ENCODE results near the gene ADRA2B. TPM values are rescaled to one million over a fixed set of nuclear protein-coding genes. Genes with fewer than 3 reads are reported as not detected.
"Not testable (repeated sequence)": the region's sequence is repeated elsewhere in the genome, so short reads cannot be mapped to it uniquely, and the experiment has no call there.

The ADRA2B gene
- total RNA-seq, 1 experiment from 2014 or later, result not detected

DNA sequence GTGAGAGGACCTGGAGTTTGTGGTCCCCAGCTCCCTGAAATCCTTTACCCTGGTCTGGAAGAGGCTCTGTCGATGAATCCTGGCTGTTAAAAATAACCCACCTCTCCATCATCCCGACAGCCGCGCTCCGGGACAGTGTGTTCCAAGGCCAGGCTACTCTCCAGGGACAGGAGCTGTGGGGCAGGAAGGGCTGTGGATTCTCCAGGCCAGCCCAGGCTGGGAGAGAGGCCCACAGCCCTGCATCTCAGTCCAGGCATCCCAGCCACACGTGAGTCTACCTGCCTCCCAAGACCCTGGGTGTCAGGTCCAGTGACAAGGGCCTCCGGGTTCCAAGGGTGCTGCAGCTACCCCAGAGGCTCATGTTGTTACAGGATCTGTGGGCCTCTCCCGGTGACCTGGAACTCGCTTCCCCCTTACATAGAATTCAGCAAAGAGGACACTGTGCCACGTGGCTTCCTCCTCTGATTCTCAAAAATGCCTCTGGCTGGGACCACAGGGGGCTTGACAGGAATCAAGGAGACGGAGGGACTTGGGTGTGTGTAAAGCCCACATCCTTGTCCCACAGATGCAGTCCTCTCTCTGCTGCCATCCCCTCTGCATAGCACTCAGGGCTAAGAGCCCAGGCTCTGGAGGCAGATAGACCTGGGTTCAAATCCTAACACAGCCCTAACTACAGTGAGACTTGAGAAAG lies 17.3 kb downstream of the ADRA2B start:
- DNase-seq (ENCODE audit: low read depth), result no peak
- in situ Hi-C loops (cut with HindIII; ENCODE audit: low pct_unique_long_range_greater_than_20kb, low sequenced_read_pairs), result no loop called here

DNA sequence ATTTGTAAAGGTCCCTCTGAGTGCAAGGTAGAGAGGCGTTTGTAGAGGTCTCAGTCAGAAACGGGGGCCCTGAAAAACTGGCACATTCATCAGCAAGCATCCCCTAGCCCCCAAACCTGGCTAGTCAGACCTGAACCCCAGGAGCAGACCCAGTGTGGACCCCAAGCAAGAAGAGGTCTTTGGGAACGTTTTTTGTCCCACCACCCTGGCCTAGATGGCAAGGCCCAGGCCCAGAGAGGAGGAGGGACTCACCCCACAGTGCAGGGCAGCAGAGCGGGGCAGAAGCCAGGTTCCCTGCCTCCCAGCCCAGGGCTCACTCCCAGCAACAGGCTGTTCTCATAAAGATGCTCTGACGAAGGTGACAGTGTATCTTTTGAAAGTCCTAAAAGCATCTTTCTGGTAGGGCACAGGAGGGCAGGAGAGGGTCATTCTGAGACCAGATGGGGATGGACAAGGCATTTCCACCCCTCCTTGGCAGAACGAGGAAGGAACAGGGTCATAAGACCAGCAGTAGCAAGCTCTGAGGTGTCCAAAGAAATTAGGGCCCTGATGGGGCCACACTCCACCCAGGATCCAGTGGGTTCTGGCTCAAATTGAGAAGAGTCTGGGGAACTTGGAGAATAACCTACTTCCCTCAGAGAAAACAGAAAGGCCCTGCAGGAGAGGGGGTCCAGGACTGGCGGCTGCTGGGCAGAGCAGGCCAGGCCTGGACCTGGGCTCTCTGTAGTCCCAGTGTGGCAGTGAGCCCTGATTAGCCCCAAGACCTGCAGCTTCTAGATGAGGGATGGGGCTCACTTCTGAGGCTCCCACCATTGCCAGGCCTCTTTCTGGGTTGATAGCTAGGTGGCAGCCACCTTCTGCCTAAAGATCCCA lies 18.2 kb downstream of the ADRA2B start:
- no peak for DNase-seq (ENCODE audit: low read depth)
- in situ Hi-C loops (cut with HindIII; ENCODE audit: low pct_unique_long_range_greater_than_20kb, low sequenced_read_pairs), result no loop called here

- no peak for DNase-seq (ENCODE audit: low read depth)
- in situ Hi-C loops (cut with HindIII; ENCODE audit: low pct_unique_long_range_greater_than_20kb, low sequenced_read_pairs), result no loop called here
These were observed 18.9 kb downstream of the ADRA2B start for GRCh38 chr2:96097441-96097840.

- in situ Hi-C loops (cut with HindIII; ENCODE audit: low pct_unique_long_range_greater_than_20kb, low sequenced_read_pairs), result no loop called here
- no peak for DNase-seq (ENCODE audit: low read depth)
These were observed 21.2 kb downstream of the ADRA2B start for GRCh38 chr2:96095116-96095636.

DNA sequence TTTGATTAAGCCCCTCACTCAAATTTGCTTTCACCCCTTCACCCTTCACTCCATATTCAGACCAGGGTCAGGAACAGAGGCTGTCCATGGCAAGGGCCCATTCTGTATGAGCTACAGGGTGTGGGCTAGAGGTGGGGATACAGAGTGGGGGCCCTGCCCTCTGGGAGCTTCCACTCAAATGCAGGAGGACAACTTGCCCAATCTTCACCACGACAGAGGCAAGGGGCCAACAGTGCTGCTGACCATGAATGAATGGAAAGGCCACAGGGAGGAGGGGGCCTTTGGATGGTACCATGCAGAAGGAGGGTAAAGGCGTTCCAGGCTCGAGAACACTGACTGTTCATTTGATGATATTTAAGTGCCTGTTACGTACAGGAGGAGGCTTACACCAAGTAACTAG lies 22.8 kb downstream of the ADRA2B start:
- no peak for DNase-seq (ENCODE audit: low read depth)
- in situ Hi-C loops (cut with HindIII; ENCODE audit: low pct_unique_long_range_greater_than_20kb, low sequenced_read_pairs), result no loop called here

DNA sequence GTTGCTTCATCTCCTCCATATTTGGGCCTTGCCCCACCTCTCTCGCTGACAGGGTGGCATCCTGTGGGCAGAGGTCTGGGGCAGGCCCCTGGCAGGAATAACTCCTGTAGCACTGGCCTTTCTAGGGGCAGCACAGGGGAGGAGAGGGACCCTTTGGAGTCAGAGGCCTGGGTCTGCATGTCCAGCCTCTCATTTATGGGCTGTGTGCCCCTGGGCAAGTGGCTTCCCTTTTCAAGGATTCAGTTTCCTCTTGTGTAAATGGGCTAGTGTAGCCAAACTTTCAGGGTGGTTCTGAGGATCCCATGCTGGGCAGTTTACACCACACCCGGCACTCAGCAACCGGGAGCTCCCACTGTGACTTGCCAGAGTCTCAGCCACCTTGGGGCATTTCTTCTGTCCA lies 23.4 kb downstream of the ADRA2B start:
- DNase-seq (ENCODE audit: low read depth), result no peak
- in situ Hi-C loops (cut with HindIII; ENCODE audit: low pct_unique_long_range_greater_than_20kb, low sequenced_read_pairs), result no loop called here

- DNase-seq (ENCODE audit: low read depth), result no peak
- in situ Hi-C loops (cut with HindIII; ENCODE audit: low pct_unique_long_range_greater_than_20kb, low sequenced_read_pairs), result no loop called here
These were observed 23.8 kb downstream of the ADRA2B start for GRCh38 chr2:96092573-96092877.

- in situ Hi-C loops (cut with HindIII; ENCODE audit: low pct_unique_long_range_greater_than_20kb, low sequenced_read_pairs), result no loop called here
- DNase-seq (ENCODE audit: low read depth), result no peak
These were observed 24.4 kb downstream of the ADRA2B start for GRCh38 chr2:96091711-96092572.

DNA sequence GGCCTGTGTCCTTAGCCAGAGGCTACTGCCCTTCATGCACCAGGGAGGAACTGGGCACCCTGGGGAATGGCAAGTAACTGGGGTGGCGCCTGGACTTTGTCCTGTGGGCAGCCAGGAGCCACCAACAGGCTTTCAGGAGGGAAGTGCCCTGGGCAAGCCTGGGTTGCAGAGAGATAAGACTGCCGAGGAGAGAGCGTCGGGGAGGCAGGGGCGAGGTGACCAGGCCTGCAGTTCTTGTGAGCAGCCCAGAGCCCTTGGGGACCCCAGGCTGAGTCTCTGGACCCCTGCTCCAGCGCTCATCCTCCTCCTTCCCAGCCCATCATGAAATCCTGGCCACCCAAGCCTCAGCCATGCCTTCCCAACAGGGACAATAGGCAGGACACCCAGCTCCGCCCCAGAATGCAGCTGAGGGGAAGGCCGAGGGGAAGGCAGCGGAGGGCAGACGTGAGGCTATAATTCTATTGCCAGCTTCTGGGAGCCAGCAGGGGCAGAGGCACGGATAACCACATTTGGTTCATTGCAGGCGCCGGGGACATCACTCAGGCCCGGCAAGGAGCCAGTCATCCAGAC lies 25.1 kb downstream of the ADRA2B start:
- DNase-seq (ENCODE audit: low read depth), result no peak
- in situ Hi-C loops (cut with HindIII; ENCODE audit: low pct_unique_long_range_greater_than_20kb, low sequenced_read_pairs), result no loop called here

GRCh38 chr2:96090196-96090926 lies 26.0 kb downstream of the ADRA2B start:
- in situ Hi-C loops (cut with HindIII; ENCODE audit: low pct_unique_long_range_greater_than_20kb, low sequenced_read_pairs), result no loop called here
- no peak for DNase-seq (ENCODE audit: low read depth)

DNA sequence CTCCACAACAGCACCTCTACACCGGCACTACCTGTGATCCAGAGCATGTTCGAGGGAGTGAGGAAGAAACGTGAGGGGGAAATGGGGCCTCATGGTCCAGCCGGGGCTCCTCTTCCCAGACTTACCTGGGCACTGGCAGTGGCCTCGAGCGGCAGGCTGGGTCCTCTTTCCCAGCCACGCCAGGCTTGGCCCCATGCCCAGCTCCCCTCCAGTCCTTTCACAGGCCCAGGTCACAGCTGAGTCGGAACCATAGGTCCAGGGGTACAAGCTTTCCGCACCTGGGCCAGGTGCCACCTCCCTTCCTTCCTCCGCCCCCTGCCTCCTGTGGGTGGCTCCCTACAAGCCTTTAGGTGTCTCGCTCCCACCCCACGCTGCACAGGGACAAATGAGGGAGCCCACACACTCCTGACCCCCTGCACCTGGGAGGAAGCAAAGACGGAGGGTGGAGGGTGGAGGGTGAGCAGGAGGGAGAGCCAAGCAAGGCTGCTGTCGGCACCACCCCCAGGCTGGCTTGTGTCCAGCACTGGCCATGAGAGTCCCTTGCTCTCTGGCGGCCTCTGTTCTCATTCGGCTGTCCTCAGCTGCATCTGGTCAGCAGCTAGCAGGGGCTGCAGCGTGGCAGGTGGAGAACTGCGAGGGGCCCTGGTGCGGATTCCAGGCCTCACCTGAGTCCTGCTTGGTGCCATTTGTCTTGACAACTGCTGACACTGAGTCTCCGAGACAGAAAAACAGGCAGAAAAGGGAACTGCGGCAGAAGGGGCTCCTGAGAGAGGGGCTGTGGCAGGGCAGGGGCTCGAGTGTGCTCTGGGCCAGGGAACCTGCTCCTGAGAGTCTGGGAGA lies 26.8 kb downstream of the ADRA2B start:
- no peak for DNase-seq (ENCODE audit: low read depth)
- in situ Hi-C loops (cut with HindIII; ENCODE audit: low pct_unique_long_range_greater_than_20kb, low sequenced_read_pairs), result no loop called here

DNA sequence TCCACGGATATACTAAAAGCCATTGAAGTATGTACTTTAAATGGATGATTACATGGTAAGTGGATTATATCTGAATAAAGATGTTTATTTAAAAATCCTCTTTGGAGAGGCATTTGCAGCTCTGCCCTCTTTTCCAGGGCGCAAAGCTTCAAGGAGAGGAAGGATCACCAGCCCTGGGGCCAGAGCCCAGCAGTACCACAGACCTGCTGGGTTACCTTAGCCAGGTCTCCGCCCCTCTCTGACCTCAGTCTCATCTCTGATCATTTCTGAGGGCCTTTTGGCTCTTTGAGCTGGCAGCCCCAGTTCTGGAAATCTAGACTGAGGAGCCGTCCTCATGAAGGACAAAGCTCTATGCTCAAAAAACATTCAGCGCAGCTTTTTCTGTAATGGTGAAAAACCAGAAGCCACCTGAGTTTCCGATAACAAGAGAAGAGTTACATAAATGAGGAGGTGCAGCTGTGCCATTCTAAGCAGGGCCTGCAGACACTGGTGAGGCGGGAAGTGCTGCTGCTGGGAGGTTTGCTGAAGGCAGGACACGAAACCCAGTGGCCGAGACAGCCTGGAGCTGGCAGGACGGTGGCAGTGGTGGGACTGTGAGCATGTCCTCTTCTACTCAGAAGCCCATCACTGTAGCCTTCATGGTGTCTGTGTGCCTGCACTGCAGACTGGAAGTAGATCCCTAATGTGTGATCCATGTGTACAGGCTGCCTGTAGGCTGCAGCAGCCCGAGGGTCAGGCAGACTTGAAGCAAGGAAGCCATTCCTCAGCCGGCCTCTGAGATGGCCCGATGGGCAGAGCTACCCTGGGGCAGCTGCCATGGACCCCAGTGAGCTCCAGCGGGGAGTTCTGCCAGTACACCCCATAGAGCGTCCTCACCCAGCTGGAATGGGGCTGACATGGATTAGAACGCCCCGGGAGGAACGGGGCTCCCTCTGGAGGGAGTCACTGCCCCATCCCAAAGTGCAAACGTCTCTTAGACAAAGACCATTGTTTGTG lies 27.7 kb downstream of the ADRA2B start:
- DNase-seq (ENCODE audit: low read depth), result no peak
- in situ Hi-C loops (cut with HindIII; ENCODE audit: low pct_unique_long_range_greater_than_20kb, low sequenced_read_pairs), result no loop called here

GRCh38 chr2:96087130-96087529 lies 29.2 kb downstream of the ADRA2B start:
- in situ Hi-C loops (cut with HindIII; ENCODE audit: low pct_unique_long_range_greater_than_20kb, low sequenced_read_pairs), result no loop called here
- DNase-seq (ENCODE audit: low read depth), result no peak

DNA sequence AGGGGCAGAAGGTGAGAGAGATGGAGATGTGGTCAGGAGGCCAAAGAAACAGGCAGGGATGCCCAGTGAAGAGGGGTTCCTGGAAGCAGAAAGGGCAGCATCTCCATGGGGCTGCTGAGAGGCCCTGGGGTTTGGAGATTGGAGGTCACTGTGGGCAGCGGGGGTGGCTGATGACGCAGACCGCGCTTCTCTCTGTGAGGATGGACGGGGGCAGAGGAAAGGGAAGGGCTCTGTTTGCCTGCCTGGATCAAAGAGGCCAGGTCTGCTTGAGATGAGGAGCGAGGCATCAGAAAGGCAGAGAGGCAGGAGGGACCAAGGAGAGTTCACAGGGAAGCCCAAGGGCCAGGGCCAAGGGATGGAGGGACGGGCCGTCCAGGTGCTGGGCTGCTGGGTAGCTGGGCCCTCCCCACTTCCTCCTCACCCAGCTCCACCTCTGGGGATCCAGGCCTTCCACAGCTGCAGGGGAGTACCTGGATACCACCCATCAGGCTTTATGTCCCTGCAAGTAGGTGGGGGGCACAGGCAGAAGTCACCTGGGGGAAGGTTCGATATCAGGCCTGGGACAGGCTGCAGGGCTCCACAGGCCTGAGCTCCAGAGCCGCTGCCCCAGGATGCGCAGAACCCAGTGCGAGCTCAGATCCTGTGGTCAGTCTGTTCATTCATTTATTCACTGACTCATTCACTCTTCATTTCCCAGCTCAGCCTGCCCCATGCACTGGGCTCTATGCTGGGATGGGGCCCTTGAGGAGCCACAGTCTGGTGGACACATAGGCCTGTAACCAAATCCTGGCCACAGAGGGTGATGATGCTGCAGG lies 30.6 kb downstream of the ADRA2B start:
- in situ Hi-C loops (cut with HindIII; ENCODE audit: low pct_unique_long_range_greater_than_20kb, low sequenced_read_pairs), result no loop called here
- DNase-seq (ENCODE audit: low read depth), result no peak

DNA sequence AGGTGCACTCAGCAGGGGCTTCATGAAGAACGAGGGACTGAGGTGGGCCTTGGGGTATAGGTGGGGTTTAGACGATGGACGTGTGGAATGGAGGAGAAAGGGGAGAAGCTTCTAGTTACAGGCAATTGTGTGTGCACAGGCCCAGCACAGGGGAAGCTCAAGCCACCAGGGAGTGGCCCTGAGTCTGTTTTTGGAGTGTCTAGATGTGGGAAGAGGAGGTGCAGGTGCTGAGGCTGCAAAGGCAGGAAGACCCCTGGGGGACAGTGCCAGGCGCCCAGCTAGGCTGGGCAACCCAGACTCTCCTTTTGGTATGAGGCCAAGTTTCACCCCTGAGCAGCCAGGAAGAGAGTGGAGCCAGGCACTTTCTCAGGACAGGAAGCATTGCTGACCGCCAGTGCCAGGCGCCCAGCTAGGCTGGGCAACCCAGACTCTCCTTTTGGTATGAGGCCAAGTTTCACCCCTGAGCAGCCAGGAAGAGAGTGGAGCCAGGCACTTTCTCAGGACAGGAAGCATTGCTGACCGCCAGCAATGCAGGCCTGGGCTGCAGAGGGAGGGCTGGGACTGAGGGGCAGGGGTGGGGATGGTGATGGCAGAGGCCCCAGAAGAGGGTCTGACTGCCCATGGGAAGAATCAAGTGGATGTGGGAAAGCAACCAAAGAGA lies 31.4 kb downstream of the ADRA2B start:
- in situ Hi-C loops (cut with HindIII; ENCODE audit: low pct_unique_long_range_greater_than_20kb, low sequenced_read_pairs); DNase-seq (ENCODE audit: low read depth): not testable (repeated sequence)
